OCI-LY7 (cell line): Measurements from ENCODE around the gene CPOX.

ENCODE experiments used
- EZH2phosphoT487 ChIP-seq: fragments of 200-600 bp; sonication (generic); IDR thresholded peaks from 2 replicates; pipeline ENCODE4 v1.6.1; 2018; ENCODE audit warnings: low read depth, borderline replicate concordance, mild to moderate bottlenecking, mixed run types, antibody characterized with exemption, low read length, moderate library complexity, mixed read lengths
- TF ChIP-seq, protein P1 (sequence below): fragments of 200-600 bp; sonication (generic); conservative IDR thresholded peaks from 2 replicates; pipeline ENCODE4 v1.5.1; 2014; ENCODE audit warnings: mild to moderate bottlenecking, antibody characterized with exemption, low read length, moderate library complexity, mixed read lengths

DNA sequence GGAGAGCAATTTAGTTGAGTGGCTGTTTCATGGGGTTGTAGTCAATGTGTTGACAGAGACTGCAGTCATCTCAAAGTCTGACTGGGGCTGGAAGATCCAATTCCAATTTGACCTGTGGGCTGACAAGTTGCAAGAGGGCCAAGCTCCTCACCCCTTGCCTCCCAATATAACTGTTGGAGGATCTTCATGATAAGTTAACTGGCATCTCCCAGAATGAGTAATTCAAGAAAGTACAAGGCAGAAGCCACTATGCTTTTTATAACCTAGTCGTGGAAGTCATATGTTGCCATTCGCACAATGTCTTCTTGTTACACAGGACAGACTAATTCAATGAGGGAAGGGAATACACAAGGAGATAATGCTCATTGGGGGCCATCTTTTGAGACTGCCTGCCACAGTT lies 32.5 kb downstream of the CPOX start:
- TF ChIP-seq, protein P1, sequence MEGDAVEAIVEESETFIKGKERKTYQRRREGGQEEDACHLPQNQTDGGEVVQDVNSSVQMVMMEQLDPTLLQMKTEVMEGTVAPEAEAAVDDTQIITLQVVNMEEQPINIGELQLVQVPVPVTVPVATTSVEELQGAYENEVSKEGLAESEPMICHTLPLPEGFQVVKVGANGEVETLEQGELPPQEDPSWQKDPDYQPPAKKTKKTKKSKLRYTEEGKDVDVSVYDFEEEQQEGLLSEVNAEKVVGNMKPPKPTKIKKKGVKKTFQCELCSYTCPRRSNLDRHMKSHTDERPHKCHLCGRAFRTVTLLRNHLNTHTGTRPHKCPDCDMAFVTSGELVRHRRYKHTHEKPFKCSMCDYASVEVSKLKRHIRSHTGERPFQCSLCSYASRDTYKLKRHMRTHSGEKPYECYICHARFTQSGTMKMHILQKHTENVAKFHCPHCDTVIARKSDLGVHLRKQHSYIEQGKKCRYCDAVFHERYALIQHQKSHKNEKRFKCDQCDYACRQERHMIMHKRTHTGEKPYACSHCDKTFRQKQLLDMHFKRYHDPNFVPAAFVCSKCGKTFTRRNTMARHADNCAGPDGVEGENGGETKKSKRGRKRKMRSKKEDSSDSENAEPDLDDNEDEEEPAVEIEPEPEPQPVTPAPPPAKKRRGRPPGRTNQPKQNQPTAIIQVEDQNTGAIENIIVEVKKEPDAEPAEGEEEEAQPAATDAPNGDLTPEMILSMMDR: no peak
- TF ChIP-seq EZH2phosphoT487: no peak
